HepG2 (cell line): ENCODE results near the gene COL9A3. TPM values are rescaled to one million over a fixed set of nuclear protein-coding genes. Genes with fewer than 3 reads are reported as not detected.
A peak's percentile ranks its signal among the peaks of the same experiment; 100 is the strongest.

Source experiments
- ARID3A ChIP-seq: IDR thresholded peaks from 2 replicates; pipeline ENCODE4 v1.6.1; 2012; ENCODE audit warnings: low read depth, low read length, improper control_type of control experiment
- BHLHE40 ChIP-seq: IDR thresholded peaks from 2 replicates; pipeline ENCODE4 v1.6.1; 2011; ENCODE audit warnings: low read length, improper control_type of control experiment
- CREM ChIP-seq, 2 experiments: sonication (generic) in 1 of 2; formaldehyde crosslinking in 1 of 2; IDR thresholded peaks; 2 replicates each; pipeline versions ENCODE4 v1.4.0 to v1.6.1; 2016 to 2020; ENCODE audit warnings: antibody characterized with exemption in 1 of 2, mild to moderate bottlenecking in 1 of 2, missing genetic modification reagents in 1 of 2
- FOXP1 ChIP-seq, 2 experiments: fragments of 450-650 bp in 1 of 2; IDR thresholded peaks; 2 replicates each; pipeline ENCODE4 v1.6.1; 2017 to 2018; ENCODE audit warnings: antibody characterized with exemption in 1 of 2
- NFYB ChIP-seq: sonication (generic); formaldehyde crosslinking; IDR thresholded peaks from 2 replicates; pipeline ENCODE4 v1.4.0; 2020; ENCODE audit warnings: missing genetic modification reagents
- NR3C1 ChIP-seq: sonication (generic); formaldehyde crosslinking; IDR thresholded peaks from 2 replicates; pipeline ENCODE4 v1.4.0; 2020; ENCODE audit warnings: missing genetic modification reagents
- ONECUT2 ChIP-seq: sonication (generic); formaldehyde crosslinking; IDR thresholded peaks from 2 replicates; pipeline ENCODE4 v1.4.0; 2020; ENCODE audit warnings: missing genetic modification reagents
- PAWR ChIP-seq: sonication (generic); formaldehyde crosslinking; IDR thresholded peaks from 2 replicates; pipeline ENCODE4 v1.4.0; 2020; ENCODE audit warnings: missing genetic modification reagents, mild to moderate bottlenecking, borderline replicate concordance
- SIX4 ChIP-seq: sonication (generic); formaldehyde crosslinking; IDR thresholded peaks from 2 replicates; pipeline ENCODE4 v1.4.0; 2020; ENCODE audit warnings: missing genetic modification reagents
- TFE3 ChIP-seq: IDR thresholded peaks from 2 replicates; pipeline ENCODE4 v1.6.1; 2016
- U2AF1 ChIP-seq: fragments of 200-400 bp; formaldehyde crosslinking; optimal IDR thresholded peaks from 2 replicates; pipeline ENCODE3; 2017; ENCODE audit warnings: mild to moderate bottlenecking, low read depth, low read length
- ZBTB7A ChIP-seq: sonication (generic); formaldehyde crosslinking; IDR thresholded peaks from 2 replicates; pipeline ENCODE4 v1.8.0; 2022; ENCODE audit warnings: mild to moderate bottlenecking, missing genetic modification reagents
- ZFYVE20 ChIP-seq: sonication (generic); formaldehyde crosslinking; IDR thresholded peaks from 2 replicates; pipeline ENCODE4 v1.8.0; 2023; ENCODE audit warnings: low read depth, mild to moderate bottlenecking, moderate library complexity, missing genetic modification reagents, borderline replicate concordance
- ZKSCAN1 ChIP-seq: fragments of 150-350 bp; IDR thresholded peaks from 2 replicates; pipeline ENCODE4 v1.6.1; 2014; ENCODE audit warnings: low read length
- ZNF431 ChIP-seq: sonication (generic); formaldehyde crosslinking; IDR thresholded peaks from 2 replicates; pipeline ENCODE4 v1.9.0; 2022; ENCODE audit warnings: missing genetic modification reagents, low read depth, mild to moderate bottlenecking, borderline replicate concordance
- ZNF570 ChIP-seq: sonication (generic); formaldehyde crosslinking; IDR thresholded peaks from 2 replicates; pipeline ENCODE4 v1.4.0; 2020; ENCODE audit warnings: mild to moderate bottlenecking, missing genetic modification reagents, borderline replicate concordance
- ZNF709 ChIP-seq: sonication (generic); formaldehyde crosslinking; IDR thresholded peaks from 2 replicates; pipeline ENCODE4 v1.5.0; 2020; ENCODE audit warnings: mild to moderate bottlenecking, missing genetic modification reagents
- ZNF792 ChIP-seq: IDR thresholded peaks from 2 replicates; pipeline ENCODE4 v1.6.1; 2016
- polyA plus RNA-seq, 8 experiments: library from polyadenylated mRNA; depleted of rRNA in 3 of 8; stranded (reverse) in 7 of 8; unstranded in 1 of 8; fragments of >200 nt; fragmentation: Illumina TruSeq in 4 of 8; extraction: Trizol in 4 of 8; gene quantifications; 2 replicates each; pipeline versions ENCODE4 v1.2.1 to v1.2.3, GENCODE V29; 2011 to 2016; ENCODE audit warnings: low read depth in 4 of 8, missing spikeins in 1 of 8, mixed read lengths in 1 of 8; ENCODE audit not compliant: insufficient read depth in 1 of 8
- total RNA-seq, 5 experiments: library from RNA; depleted of rRNA; stranded (reverse); fragments of >200 nt; fragmentation: Illumina TruSeq; extraction: Trizol; gene quantifications; 2 replicates each; pipeline ENCODE4 v1.2.3, GENCODE V29; 2016; ENCODE audit warnings: low read depth in 1 of 5
- TF ChIP-seq, protein P1 (sequence below): sonication (generic); formaldehyde crosslinking; IDR thresholded peaks from 2 replicates; pipeline ENCODE4 v1.9.0; 2021; ENCODE audit warnings: missing genetic modification reagents, mild to moderate bottlenecking, borderline replicate concordance
- TF ChIP-seq, protein P2 (sequence below): sonication (generic); formaldehyde crosslinking; IDR thresholded peaks from 2 replicates; pipeline ENCODE4 v1.4.0; 2020; ENCODE audit warnings: missing genetic modification reagents
- TF ChIP-seq, protein P3 (sequence below): sonication (generic); formaldehyde crosslinking; IDR thresholded peaks from 2 replicates; pipeline ENCODE4 v1.4.0; 2020; ENCODE audit warnings: missing genetic modification reagents
- TF ChIP-seq, protein P4 (sequence below): IDR thresholded peaks from 2 replicates; pipeline ENCODE4 v1.6.1; 2016; ENCODE audit warnings: missing compliant biosample characterization, missing genetic modification reagents, borderline replicate concordance

COL9A3 gene
- total and polyA plus RNA-seq, 2 of the 13 experiments (the other 11 are each of a cell fraction or from before 2014, with no cell fraction given), result 155 to 204 TPM

DNA sequence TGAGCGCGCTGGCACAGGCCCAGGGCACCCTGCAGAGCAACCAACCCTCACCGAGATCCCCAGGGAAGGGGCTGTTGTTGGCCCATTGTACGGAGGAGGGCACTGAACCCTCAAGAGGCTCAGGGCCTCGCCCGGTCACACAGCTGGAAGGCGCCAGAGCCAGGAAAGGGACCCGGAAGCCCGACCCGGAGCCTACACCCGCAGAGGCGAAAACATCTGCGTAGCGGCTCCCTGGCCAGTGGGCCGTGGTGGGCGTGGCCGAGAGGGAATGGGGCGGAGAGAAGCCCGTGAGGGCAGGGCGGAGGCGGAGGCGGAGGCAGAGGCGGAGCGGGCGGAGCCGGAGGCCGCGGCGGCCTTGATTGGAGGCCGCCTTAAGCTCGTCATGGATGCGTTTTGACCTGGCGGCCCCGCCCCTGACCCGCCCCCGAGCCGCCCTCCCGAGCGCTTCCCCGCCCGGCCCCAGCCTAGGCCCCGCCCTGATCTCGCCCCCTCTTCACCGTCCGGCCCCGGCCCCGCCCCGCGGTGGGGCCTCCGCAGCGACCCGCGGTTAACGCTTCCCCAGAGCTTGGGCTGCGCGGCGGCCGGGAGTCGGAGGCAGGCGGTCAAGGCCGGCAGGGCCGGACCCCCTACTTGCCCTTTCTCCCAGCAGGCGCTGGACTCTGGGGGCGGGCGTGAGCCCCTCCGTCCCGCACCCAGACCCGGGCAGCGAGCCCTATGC, 22.7 kb upstream of the COL9A3 start (continued):
- TF ChIP-seq TFE3 (CRISPR knock-in tag), result no peak
- no peak; the same call in 1 of the 2 replicates for TF ChIP-seq ZKSCAN1
- peak; percentile 44; the same call in 1 of the 2 replicates for TF ChIP-seq ZNF431
- peak; percentile 58 for TF ChIP-seq ZNF792 (CRISPR knock-in tag)
- TF ChIP-seq NFYB (CRISPR knock-in tag), result peak; percentile 68
- no peak for TF ChIP-seq SIX4 (CRISPR knock-in tag)
- no peak; the same call in 1 of the 2 replicates for TF ChIP-seq CREM (IDR thresholded peaks at IDR 0.05)
- TF ChIP-seq CREM (CRISPR knock-in tag; IDR thresholded peaks at IDR 0.05), result 0 out of 2 replicates have a peak, but pooled peaks have one; percentile 8
- no peak for TF ChIP-seq ZFYVE20 (CRISPR knock-in tag)
- TF ChIP-seq, protein P1, sequence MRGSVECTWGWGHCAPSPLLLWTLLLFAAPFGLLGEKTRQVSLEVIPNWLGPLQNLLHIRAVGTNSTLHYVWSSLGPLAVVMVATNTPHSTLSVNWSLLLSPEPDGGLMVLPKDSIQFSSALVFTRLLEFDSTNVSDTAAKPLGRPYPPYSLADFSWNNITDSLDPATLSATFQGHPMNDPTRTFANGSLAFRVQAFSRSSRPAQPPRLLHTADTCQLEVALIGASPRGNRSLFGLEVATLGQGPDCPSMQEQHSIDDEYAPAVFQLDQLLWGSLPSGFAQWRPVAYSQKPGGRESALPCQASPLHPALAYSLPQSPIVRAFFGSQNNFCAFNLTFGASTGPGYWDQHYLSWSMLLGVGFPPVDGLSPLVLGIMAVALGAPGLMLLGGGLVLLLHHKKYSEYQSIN (CRISPR knock-in tag), result no peak
- TF ChIP-seq U2AF1, result no peak
- no peak for TF ChIP-seq NR3C1 (CRISPR knock-in tag)
- no peak for TF ChIP-seq ONECUT2 (CRISPR knock-in tag)
- TF ChIP-seq ZNF570 (CRISPR knock-in tag), result no peak
- TF ChIP-seq ZBTB7A (CRISPR knock-in tag), result peak; percentile 87
- TF ChIP-seq FOXP1 (IDR thresholded peaks at IDR 0.05), result no peak
- 0 out of 2 replicates have a peak, but pooled peaks have one; percentile 4 for TF ChIP-seq FOXP1 (CRISPR knock-in tag; IDR thresholded peaks at IDR 0.05)
- TF ChIP-seq, protein P2, sequence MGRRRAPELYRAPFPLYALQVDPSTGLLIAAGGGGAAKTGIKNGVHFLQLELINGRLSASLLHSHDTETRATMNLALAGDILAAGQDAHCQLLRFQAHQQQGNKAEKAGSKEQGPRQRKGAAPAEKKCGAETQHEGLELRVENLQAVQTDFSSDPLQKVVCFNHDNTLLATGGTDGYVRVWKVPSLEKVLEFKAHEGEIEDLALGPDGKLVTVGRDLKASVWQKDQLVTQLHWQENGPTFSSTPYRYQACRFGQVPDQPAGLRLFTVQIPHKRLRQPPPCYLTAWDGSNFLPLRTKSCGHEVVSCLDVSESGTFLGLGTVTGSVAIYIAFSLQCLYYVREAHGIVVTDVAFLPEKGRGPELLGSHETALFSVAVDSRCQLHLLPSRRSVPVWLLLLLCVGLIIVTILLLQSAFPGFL (CRISPR knock-in tag), result no peak
- peak; percentile 20; the same call in 1 of the 2 replicates for TF ChIP-seq ZNF709 (CRISPR knock-in tag)
- TF ChIP-seq PAWR (CRISPR knock-in tag), result no peak
- TF ChIP-seq, protein P3, sequence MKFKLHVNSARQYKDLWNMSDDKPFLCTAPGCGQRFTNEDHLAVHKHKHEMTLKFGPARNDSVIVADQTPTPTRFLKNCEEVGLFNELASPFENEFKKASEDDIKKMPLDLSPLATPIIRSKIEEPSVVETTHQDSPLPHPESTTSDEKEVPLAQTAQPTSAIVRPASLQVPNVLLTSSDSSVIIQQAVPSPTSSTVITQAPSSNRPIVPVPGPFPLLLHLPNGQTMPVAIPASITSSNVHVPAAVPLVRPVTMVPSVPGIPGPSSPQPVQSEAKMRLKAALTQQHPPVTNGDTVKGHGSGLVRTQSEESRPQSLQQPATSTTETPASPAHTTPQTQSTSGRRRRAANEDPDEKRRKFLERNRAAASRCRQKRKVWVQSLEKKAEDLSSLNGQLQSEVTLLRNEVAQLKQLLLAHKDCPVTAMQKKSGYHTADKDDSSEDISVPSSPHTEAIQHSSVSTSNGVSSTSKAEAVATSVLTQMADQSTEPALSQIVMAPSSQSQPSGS (CRISPR knock-in tag), result no peak
- TF ChIP-seq ARID3A, result no peak
- TF ChIP-seq, protein P4, sequence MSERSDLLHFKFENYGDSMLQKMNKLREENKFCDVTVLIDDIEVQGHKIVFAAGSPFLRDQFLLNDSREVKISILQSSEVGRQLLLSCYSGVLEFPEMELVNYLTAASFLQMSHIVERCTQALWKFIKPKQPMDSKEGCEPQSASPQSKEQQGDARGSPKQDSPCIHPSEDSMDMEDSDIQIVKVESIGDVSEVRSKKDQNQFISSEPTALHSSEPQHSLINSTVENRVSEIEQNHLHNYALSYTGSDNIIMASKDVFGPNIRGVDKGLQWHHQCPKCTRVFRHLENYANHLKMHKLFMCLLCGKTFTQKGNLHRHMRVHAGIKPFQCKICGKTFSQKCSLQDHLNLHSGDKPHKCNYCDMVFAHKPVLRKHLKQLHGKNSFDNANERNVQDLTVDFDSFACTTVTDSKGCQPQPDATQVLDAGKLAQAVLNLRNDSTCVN (CRISPR knock-in tag), result peak; percentile 74; the same call in 1 of the 2 replicates
- no peak for TF ChIP-seq BHLHE40
